ENCODE results near the gene TMX3. TPM values are rescaled to one million over a fixed set of nuclear protein-coding genes. Genes with fewer than 3 reads are reported as not detected.

TMX3 gene
- total and polyA plus RNA-seq, 2 donors (not counting 1 experiment from before 2014, with no cell fraction given): 19.0 to 73.5 TPM

DNA sequence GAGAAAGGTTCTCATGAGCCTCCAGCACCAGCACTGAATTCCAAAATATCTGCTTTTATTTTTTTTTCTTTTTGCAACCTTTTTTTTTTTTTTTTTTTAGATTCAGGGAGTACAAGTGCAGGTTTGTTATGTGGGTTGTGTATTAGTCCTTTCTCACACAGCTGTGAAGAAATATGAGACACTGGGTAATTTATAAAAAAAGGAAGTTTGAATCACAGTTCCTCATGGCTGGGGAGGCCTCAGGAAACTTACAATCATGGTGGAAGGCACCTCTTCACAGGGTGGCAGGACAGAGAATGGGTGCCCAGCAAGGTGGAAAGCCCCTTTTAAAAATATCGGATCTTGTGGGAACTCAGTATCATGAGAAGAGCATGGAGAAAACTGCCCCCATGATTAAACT, 7.9 kb upstream of the TMX3 start:
- CTCF ChIA-PET: interaction anchor here (0.7 kb wide), 1 partner anchor 60 kb away, joined by 3 read pairs; no protein-coding TSS in a partner anchor
- Mint-ChIP-seq H3K27ac (no peak overlapping the region), H3K4me1 (peaks cover 26% of the 10 kb centered on the region), H3K27me3 (no peaks in the 10 kb centered on the region), H3K4me3 (no peak overlapping the region), H3K9me3 (ENCODE audit: insufficient read depth) (peaks cover 3% of the 10 kb centered on the region)
- intact Hi-C loops (cut with micrococcal nuclease): no loop called here
- POLR2A ChIA-PET: no interaction called here
- no peak for DNase-seq
- Histone ChIP-seq H3K4me3 (ENCODE audit: control extremely low read depth in 1 of 5, extremely low read depth in 1 of 5, insufficient read depth in 1 of 5, low read depth in 2 of 5, low read length in 4 of 5) (no peak overlapping the region), H4K20me1 (ENCODE audit: control insufficient read depth, insufficient read depth, low read length, poor library complexity, severe bottlenecking) (no peaks in the 10 kb centered on the region), H2AFZ (ENCODE audit: insufficient read depth, low read depth, low read length, poor library complexity, severe bottlenecking) (no peak overlapping the region), H3K27me3 (replicated peaks in 1 of 4; ENCODE audit: control extremely low read depth in 1 of 4, control insufficient read depth in 3 of 4, insufficient read depth in 4 of 4, low read length in 3 of 4) (no peaks in the 10 kb centered on the region), H3K4me1 (ENCODE audit: control insufficient read depth in 2 of 2, insufficient read depth in 2 of 2, low read length in 2 of 2) (peaks cover 16 to 19% of the 10 kb centered on the region in 2 donors), H3K27ac (ENCODE audit: low read length in 2 of 2) (peak overlapping the region in 1 of 2 donors; percentile 46), H3K9me3 (ENCODE audit: control extremely low read depth in 1 of 3, control insufficient read depth in 2 of 3, insufficient read depth in 1 of 3, low read length in 2 of 3) (peaks cover 0 to 14% (median 1%) of the 10 kb centered on the region in 3 donors), H3K4me2 (replicated peaks; ENCODE audit: low read depth, low read length, poor library complexity, severe bottlenecking) (peak overlapping the region; percentile 68), H3K9ac (ENCODE audit: low read length) (no peak overlapping the region), H3K79me2 (ENCODE audit: control insufficient read depth, insufficient read depth, low read length) (no peaks in the 10 kb centered on the region), H3K36me3 (replicated peaks in 1 of 2; ENCODE audit: control extremely low read depth in 1 of 2, control insufficient read depth in 1 of 2, extremely low read depth in 1 of 2, insufficient read depth in 2 of 2, low read length in 1 of 2) (no peaks in the 10 kb centered on the region)
- TF ChIP-seq, protein P1, sequence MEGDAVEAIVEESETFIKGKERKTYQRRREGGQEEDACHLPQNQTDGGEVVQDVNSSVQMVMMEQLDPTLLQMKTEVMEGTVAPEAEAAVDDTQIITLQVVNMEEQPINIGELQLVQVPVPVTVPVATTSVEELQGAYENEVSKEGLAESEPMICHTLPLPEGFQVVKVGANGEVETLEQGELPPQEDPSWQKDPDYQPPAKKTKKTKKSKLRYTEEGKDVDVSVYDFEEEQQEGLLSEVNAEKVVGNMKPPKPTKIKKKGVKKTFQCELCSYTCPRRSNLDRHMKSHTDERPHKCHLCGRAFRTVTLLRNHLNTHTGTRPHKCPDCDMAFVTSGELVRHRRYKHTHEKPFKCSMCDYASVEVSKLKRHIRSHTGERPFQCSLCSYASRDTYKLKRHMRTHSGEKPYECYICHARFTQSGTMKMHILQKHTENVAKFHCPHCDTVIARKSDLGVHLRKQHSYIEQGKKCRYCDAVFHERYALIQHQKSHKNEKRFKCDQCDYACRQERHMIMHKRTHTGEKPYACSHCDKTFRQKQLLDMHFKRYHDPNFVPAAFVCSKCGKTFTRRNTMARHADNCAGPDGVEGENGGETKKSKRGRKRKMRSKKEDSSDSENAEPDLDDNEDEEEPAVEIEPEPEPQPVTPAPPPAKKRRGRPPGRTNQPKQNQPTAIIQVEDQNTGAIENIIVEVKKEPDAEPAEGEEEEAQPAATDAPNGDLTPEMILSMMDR (IDR thresholded peaks at IDR 0.05): no peak
- no peak for TF ChIP-seq EZH2 (IDR thresholded peaks at IDR 0.05; ENCODE audit: borderline replicate concordance, insufficient read depth, low read depth, low read length, poor library complexity, severe bottlenecking)
- WGBS (ENCODE audit: insufficient coverage): no CpG with 5 or more reads among the region's 1 CpG
- ATAC-seq (ENCODE audit: low read depth): no peak

DNA sequence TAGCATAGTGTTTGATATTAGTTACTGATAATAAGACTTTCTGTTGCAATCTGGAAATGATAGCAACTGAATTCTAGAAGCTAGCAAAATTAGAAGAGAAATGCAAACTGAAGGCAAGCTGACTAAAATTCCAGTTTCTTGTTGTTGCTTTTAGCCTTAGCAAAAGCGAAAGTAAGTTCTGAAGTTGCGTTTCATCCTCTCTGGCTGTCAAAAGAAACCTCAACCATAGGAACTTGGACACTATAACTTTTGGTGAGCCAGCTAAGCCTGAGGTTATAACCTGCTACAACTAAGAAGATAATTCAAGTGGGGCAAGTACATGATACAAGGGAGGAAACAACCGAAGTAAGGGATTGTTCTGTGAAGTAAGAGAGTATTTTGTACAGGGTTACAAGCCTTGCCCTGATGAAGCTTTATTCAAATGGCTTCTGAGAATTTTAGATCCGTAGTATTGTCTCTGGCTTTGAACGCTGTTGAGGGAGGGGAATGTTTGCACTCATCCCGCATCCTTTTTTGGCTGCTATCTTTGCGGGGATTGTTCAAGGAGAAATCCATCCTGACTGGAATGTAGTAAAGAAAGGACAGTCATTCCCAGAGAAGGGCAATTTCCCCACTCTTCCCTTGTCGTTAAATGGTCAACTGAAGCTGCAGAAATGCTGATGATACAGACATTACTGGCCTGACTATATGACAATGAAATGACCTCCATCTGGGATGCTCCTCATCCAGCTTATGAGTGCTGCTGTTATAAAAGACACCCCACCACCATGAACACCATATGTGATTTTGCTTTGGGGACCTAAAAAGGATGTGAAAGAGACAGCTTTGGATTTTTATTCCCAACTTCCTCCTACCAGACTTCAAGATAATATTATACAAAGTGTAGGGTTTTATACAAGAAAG, 7.0 kb upstream of the TMX3 start:
- Histone ChIP-seq H3K27me3 (replicated peaks in 1 of 4; ENCODE audit: control extremely low read depth in 1 of 4, control insufficient read depth in 3 of 4, insufficient read depth in 4 of 4, low read length in 3 of 4) (no peaks in the 10 kb centered on the region), H3K9me3 (ENCODE audit: control extremely low read depth in 1 of 3, control insufficient read depth in 2 of 3, insufficient read depth in 1 of 3, low read length in 2 of 3) (peaks cover 0 to 14% (median 1%) of the 10 kb centered on the region in 3 donors), H3K4me1 (ENCODE audit: control insufficient read depth in 2 of 2, insufficient read depth in 2 of 2, low read length in 2 of 2) (peaks cover 16 to 19% of the 10 kb centered on the region in 2 donors), H3K4me2 (replicated peaks; ENCODE audit: low read depth, low read length, poor library complexity, severe bottlenecking) (peak overlapping the region; percentile 68), H3K9ac (ENCODE audit: low read length) (peak overlapping the region; percentile 60), H3K36me3 (replicated peaks in 1 of 2; ENCODE audit: control extremely low read depth in 1 of 2, control insufficient read depth in 1 of 2, extremely low read depth in 1 of 2, insufficient read depth in 2 of 2, low read length in 1 of 2) (no peaks in the 10 kb centered on the region), H4K20me1 (ENCODE audit: control insufficient read depth, insufficient read depth, low read length, poor library complexity, severe bottlenecking) (no peaks in the 10 kb centered on the region), H3K4me3 (ENCODE audit: control extremely low read depth in 1 of 5, extremely low read depth in 1 of 5, insufficient read depth in 1 of 5, low read depth in 2 of 5, low read length in 4 of 5) (peak overlapping the region in 4 of 5 experiments; percentile 3 to 53 (median 42)), H2AFZ (ENCODE audit: insufficient read depth, low read depth, low read length, poor library complexity, severe bottlenecking) (peak overlapping the region; percentile 77), H3K79me2 (ENCODE audit: control insufficient read depth, insufficient read depth, low read length) (no peaks in the 10 kb centered on the region), H3K27ac (ENCODE audit: low read length in 2 of 2) (peak overlapping the region; percentile 5 to 46)
- peaks cover 26% of the 10 kb centered on the region for H3K4me1 Mint-ChIP-seq
- TF ChIP-seq EZH2 (IDR thresholded peaks at IDR 0.05; ENCODE audit: borderline replicate concordance, insufficient read depth, low read depth, low read length, poor library complexity, severe bottlenecking): no peak
- TF ChIP-seq, protein P1 (IDR thresholded peaks at IDR 0.05): no peak
- no peaks in the 10 kb centered on the region for H3K27me3 Mint-ChIP-seq
- peaks cover 3% of the 10 kb centered on the region for H3K9me3 Mint-ChIP-seq (ENCODE audit: insufficient read depth)
- H3K27ac Mint-ChIP-seq: peak overlapping the region; percentile 70
- WGBS (ENCODE audit: insufficient coverage): 24% methylated on average over 5 of the region's 8 CpGs
- DNase-seq (peak; percentile 25), ATAC-seq (ENCODE audit: low read depth) (peak; percentile 39)
- ChIA-PET POLR2A (no interaction called here), CTCF (no interaction called here)
- intact Hi-C loops (cut with micrococcal nuclease): no loop called here
- peak overlapping the region; percentile 75 for H3K4me3 Mint-ChIP-seq

All from B cell (primary cell).